NCI-H460 (cell line): ENCODE measurements around the gene COL15A1. TPM values are rescaled to one million over a fixed set of nuclear protein-coding genes. Genes with fewer than 3 reads are reported as not detected.

Experiments
- DNase-seq: peaks from one replicate; pipeline ENCODE4 v3.0.0-alpha.2; 2016; ENCODE audit warnings: low read depth; ENCODE audit errors: extremely low read depth
- total RNA-seq: library from RNA; depleted of rRNA; stranded (reverse); fragments of >200 nt; shearing (Covaris generic); gene quantifications from 2 replicates; pipeline ENCODE4 v1.2.3, GENCODE V29; 2014

Gene COL15A1
- total RNA-seq, 1 experiment from 2014 or later, result 1.0 TPM

DNA sequence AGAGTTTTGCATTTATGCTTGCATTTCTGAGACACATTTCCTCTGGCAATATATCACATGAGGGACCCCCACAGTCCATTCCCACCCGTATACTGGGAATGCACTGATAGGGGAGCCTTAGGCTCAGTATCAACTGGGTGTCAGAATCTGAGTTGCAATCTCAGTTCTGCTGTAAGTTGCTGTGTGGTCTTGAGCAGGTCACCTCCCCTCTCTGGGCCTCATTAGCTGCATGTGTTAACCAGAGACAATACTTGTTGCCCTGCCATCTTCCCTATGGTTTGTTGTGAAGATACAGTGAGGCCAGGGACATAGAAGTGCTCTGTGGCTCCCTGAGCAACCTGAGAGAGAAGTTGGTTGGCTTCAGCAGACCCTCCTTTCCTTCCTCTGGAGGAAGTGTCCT lies 105.5 kb downstream of the COL15A1 start:
- no peak for DNase-seq

DNA sequence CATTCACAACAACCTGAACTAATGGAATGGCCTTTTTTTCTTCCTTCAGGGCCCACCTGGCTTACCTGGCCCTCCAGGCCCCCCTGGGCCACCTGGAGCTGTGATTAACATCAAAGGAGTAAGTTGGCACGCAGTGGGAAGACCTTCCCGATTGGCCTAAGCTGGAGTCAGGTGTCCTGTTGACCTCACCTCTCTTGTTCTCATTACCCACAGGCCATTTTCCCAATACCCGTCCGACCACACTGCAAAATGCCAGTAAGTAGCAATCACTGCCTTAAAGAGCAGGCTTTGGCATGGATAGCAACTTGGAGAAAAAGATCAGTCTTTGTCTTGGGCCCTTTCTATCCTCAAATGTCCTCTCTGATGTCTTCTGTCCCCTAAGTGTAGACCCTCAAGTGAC lies 105.9 kb downstream of the COL15A1 start:
- DNase-seq, result no peak

DNA sequence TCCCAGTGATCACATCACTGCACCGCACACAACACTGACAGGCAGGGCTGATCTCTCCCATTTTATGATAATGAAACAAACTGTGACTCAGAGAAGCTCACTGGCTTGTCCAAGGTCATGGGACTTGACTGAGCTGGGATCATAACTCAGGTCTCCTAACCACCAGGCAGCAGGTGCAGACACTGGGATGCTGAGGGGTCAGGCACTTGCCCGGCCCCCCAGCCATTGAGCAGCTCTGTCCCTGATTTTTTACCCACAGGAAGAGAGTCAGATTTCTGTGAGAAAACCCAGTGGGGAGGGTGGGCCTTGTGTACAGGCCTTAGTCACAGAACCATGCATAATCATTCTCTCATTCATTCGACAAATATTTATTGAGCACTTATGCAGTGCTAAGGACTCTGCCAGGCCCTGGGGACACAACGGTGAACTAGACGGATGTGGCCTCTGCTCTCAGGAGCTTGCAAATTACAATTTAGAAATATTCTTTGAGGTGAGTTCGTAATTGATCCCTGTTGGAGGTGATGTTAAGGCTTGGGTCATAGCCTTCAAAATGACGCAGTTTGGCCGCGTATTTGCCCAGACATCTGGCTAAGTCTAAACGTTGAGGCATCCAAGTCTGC lies 106.7 kb downstream of the COL15A1 start:
- DNase-seq, result peak; percentile 90

DNA sequence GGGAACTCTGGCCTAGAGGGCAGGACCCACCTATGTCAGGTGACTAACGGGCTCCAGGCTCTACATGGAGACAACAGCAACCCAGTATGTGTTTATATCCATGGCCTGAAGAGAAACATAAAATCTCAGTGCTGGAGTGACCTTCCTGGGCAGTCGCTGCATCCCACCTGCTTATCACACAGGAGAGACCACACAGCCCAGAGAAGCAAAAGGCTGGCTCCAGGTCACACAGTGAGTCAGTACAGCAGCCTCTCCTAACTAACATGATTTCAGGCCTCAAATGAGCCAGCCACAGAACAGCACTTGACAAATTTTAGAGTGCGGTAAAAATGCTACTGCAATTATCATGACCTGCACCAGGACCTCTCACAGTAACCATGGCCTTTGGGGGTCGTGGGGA lies 107.2 kb downstream of the COL15A1 start:
- DNase-seq, result no peak

DNA sequence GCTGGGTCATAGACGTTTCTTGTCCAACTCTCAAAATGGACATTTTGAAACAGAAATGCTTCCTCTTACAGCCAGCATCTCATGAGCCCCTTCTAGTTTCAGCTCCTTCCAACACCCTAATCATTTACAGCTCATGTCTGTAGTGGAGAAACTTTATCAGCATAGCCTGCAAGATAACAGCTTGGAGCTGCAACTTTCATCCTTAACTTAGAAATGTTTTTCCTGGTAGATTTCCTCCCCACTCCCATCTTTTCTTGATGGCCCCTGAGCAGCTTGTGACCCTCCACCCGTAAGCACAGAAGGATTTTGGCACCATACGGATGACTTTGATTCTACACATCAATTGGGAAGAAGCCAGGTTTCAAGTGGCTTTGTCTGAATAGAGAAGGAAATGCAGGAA lies 107.7 kb downstream of the COL15A1 start:
- DNase-seq, result no peak

DNA sequence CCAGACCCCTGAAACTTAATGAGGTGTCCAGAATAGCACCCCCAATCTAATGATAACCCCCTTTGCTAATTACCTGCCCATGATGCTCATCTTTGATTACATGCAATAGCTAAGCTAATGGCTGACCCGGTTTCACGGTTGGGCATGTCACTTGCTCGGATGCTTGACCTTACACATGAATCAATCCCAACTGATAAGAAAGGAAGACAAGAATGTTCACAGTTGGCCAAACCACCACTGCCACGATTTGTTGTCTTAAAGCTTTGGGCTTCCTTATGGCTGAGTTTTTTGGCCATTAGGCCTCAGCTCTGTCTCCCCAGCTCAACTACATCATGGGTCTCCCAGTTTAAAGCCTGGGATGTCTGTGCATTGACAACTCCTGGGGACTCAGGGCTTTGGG lies 108.1 kb downstream of the COL15A1 start:
- no peak for DNase-seq

DNA sequence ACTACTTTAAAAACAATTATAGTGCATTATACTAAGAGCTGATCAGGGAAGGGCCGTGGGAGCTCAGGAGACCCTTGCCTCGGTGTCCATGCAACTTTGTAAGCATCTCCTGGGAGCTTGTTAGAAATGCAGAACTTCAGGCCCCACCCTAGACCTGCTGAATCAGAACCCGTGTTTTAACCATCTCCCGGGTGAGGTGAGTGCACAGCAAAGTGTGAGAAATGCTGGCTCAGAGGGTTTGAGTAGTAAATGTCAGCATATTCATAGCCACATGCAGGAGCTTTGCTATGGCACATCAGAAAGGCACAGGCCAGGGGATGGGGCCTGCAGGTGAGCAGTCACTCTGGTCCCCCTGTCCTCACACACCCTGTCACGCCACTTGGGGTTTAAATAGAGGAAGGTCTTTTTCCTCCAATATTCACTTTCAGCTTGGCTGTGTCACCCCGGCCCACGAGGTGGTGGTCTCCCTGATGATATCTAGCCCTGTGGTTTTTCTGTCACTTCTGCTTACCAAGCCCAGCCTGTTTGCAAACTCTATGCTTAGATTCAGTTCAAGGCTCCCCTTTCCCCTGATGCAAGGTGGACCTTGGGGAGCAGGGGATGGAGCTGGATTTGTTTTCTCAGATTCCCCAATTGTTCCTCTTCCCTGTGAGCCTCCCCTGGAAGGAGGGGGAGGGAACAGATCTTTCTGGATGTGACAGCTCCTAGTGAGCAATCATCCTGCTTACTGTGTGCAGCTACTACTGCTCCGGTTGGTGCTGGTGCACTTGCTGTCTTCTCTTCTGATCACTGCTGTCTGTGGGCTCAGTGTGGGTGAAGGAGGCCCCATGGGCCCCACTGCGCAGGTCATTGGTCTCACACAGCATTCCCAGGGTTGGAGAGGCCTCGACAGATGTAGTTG lies 109.4 kb downstream of the COL15A1 start:
- DNase-seq, result no peak

DNA sequence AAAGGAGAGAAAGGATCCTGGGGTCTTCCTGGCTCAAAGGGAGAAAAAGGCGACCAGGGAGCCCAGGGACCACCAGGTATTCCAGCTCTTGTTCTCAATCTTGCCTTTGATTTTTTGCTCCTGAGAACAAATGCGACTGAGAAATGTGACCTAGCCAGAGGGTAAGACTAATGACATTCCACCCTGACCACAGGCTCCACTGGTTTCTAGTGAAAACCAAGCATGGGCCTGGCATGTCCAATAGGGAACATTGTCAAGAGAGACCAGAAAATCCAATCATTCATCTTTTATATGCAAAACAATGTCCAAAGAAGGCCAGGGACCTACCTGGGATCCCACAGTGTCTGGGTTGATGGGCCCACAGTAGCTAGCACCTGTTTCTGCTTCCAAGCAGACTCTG lies 110.9 kb downstream of the COL15A1 start:
- no peak for DNase-seq

DNA sequence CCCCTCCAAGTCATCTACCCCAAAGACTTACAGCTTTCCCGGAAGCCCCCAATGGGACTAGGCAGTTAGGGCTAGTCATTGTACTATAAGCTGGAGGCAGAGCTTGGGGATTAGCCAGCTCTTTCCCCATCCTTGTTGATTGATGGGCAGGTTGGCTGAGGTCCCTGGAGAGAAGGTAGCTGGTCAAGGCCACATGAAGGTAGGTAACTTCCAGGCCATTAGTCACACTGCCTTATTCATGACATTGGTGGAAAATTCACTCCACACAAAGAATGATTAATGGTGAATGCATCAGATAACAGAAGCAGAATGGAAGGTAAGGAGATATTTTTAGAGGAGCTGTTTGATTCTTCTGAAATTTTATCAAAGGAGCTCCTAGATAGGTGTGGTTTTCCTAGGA lies 111.7 kb downstream of the COL15A1 start:
- no peak for DNase-seq

DNA sequence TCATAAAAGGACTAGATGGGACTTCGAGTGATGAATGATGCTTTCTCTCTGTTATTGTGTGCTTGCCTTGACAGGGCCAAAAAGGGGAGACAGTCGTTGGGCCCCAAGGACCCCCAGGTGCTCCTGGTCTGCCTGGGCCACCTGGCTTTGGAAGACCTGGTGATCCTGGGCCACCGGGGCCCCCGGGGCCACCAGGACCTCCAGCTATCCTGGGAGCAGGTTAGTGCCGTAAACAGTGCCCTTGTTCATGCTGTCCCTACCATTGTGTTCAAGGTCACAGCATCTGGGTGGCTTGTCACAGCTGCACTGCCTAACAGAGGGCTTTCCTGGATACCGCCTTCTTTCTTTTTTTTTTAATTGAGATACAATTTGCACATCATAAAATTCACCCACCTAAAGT lies 112.5 kb downstream of the COL15A1 start:
- no peak for DNase-seq

DNA sequence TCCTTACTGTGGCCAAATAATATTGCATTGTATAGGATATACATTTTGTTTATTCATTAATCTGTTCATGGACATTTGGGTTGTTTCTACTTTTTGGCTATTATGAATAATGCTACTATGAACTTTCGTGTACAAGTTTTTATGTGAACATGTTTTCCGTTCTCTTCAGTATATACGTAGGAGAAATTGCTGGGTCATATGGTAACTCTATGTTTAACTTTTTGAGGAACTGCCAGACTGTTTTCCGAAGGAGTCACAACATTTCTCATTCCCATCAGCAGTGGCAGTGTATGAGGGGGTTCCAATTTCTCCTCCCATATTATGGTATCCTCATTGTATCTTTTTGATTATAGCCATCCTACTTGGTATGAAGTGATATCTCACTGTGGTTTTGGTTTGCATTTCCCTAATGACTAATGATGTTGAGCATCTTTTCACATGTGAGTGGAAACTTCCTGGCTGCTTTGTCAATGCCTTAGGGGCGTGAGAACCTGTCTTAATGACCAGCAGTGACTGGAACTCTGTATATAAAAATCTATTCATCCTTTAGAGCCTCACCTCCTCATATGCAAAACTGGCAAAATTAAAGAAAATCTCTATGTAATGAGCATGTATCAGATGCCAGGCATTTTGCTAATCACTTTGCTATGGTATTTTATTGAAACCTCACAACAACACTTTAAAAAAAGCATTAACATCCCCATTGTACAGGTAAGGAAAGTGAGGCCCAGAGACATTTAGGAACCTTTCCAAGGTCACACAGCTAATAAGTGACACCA lies 113.4 kb downstream of the COL15A1 start:
- peak; percentile 90 for DNase-seq

DNA sequence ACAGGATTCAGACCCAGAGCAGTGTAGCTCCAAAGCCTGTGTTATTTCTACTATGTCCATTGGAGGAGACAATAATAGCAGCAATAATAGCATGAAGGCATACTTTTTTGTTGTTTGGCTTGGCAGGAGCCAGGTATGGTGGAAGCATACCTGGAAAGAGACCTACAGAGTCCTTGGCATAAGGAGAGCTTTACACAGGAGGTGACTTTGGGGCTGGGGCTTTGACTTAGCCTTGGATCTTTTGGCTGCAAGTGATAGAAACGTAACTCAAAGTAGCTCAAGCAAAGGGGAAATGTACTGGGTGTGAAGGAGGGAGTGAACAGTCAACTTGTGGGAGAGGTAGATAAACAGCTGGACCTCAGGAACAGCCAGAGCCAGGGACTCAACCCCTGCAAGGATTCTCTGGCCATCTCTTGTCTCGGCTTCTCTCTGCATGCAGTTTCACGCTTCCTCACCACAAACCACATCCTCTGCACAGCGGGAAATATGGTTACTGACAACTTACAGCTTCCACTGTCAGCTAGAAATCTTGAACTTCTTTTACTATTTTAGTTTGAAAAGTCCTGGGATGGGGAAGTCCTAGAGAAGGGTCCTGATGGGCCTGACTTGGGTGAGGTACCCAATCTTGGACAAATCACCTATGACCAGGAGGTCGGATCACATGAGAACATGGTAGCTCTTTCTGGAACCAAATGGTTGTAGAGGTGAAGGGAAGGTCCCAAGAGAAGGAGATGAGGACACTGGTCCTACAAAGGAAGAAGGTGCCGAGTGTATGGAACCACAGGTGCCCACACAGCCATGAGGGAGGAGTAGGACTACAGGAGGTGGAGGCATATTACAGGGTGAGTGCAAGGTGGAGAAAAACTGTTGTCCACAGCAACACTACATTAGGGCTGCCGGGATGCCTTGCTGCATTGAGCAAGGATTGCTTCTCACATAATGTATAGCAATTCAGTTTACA lies 114.2 kb downstream of the COL15A1 start:
- DNase-seq, result no peak

DNA sequence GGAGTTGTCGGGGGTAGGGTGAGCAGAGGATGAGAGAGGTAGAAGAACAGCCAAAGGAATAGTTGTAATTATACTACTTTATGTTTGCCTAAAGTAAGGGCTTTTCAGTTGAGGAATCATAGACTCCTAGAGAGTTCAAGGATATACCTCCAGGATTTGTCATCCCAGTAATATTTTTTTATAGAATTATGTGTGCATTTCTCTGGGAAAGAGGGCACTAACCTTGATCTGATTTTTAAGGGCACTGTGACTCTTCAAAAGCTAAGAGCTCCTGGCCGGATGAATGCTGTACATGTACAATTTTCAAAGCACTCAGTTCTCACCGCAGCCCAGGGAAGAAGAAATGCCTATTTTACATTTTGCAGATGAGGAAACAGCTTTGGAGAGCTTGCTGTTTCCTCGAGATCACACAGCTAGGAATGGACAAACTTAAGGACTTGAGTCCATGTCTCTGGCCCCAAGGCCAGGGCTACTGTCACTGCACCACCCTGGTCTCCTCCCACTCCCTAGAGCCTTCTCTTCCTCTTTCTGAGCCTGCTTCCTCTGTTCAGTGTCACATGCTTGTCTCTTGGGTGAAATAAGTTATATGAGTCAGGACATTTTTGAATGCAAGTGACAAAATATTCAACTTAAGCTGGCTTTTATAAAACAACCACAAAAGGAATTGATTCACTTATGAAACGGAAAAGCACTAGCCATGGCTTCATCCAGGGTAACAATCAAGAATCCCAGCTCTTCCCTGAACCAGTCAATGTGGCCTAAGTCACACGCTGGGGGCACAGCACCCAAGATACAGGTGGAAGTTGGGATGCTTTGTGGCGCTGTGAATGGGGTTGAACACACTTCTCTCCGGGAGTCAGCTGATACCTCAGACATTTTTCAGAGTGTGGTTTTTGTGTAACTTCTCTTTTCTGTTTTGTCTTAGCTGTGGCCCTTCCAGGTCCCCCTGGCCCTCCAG lies 115.5 kb downstream of the COL15A1 start:
- DNase-seq, result peak; percentile 66

DNA sequence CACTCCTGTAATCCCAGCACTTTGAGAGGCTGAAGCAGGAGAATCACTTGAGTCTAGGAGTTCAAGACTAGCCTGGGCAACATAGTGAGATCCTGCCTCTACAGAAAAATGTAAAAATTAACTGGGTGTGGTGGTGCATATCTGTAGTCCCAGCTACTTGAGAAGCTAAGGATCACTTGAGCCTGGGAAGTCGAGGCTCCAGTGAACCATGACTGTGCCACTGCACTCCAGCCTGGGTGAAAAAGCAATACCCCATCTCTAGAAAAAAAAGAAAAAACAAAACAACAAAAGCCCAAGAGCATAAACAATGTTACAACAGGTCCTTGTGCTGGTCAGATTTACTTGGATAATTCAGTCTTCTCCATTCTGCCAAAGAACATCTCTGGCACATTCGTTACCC lies 116.9 kb downstream of the COL15A1 start:
- no peak for DNase-seq

DNA sequence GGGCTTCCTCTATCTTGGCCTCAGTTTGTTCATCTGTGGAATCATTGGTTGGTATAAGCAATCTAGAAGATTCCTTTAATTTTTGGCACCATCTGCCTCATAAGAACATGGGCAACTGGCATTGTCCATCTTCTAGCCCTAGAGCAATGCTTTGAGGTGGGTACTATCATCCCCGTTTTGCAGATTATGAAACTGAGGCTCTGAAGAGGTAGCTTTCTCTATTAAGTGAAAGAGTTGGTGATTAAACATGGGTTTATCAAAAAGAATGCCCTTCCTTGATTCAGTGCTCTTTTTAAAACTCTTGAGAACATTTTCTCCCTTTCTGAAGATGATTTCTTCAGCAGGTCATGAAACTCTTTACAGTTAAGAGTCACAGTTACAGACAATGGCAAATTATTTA lies 118.8 kb downstream of the COL15A1 start:
- DNase-seq, result no peak

DNA sequence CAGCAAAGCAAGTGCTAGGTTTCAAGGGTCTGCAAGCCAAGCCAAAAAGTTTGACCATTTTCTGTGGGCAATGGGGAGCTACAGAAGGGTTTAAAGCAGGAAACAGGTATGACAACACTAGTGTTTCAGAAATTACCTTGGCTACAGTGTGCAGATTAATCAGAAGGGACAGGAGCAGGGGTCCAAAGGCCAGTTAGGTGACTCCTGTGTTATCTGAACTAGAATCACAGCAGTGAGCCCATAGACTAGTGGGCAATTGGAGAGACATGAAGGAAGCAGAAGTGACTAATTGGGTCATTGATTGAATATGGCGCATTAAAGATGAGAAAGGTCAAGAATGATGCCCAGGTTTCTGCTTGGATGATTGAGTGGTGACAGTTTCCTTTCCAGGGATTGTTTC lies 119.8 kb downstream of the COL15A1 start:
- DNase-seq, result no peak

DNA sequence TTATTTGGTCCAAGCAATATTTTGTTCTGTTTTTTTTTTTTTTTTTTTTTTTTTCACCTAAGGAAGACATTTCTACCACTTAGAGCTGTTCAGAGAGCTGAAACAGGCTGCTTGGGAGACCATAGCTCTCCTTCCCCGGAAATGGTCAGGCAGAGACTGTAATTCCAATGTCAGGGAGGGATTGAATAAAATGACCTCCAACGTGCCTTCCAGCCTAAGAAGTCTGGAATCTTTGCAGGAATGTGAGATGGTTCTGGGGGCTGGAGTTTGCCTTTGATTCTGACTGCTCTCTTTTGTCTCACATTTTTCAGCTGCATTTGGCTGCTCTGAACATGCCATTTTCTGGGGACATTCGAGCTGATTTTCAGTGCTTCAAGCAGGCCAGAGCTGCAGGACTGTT lies 122.9 kb downstream of the COL15A1 start:
- DNase-seq, result no peak

DNA sequence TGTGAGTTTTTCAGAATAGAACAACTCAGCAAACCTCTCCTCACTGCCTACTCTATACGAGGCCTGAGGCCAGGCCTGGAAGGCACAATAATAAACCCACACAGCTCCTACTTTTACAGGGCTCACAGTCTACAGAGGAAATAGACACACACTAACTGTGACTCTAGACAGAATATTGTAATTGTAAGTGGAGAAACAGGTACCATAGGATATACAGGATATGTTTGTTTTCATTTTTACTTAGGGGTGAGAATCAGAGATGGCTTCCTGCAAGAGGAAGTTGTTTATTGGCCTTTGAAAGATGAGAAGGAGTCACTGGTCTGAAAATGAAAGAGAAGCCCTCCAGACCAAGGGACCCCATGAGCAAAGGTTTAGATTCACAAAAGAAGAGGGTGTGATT lies 125.4 kb downstream of the COL15A1 start:
- no peak for DNase-seq

DNA sequence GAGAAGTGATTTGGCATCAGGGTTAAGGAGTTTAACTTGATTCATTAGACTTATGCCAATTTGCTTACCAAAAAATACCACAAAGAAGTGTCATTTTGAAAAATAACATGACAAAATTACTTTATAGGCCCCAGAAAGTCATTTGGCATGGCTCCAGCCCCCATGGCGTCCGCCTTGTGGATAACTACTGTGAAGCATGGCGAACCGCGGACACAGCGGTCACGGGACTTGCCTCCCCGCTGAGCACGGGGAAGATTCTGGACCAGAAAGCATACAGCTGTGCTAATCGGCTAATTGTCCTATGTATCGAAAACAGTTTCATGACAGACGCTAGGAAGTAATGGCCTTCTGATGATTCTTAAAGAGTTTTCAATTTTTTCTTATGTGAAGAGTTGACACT lies 125.8 kb downstream of the COL15A1 start:
- no peak for DNase-seq
